Endothelial cell of umbilical vein (primary cell): ENCODE results near the gene CTSK. TPM values are rescaled to one million over a fixed set of nuclear protein-coding genes. Genes with fewer than 3 reads are reported as not detected.
"Not testable (repeated sequence)": the region's sequence is repeated elsewhere in the genome, so short reads cannot be mapped to it uniquely, and the experiment has no call there.

Experiments used
- BruUV-seq: library from RNA; stranded (reverse); fragments of 400-500 nt; replicated peaks from 2 replicates; lab custom pipeline; 2021; lab: Mats Ljungman, UMichigan
- CTCF ChIA-PET: fragments of 300-600, 350-600 bp; sonication (Branson Sonifier 250); formaldehyde crosslinking; loops from one replicate; lab custom pipeline; 2021; ENCODE audit warnings: antibody characterized with exemption, inconsistent platforms; lab: Charles Lee
- POLR2A ChIA-PET: fragments of 300-600, 350-600 bp; sonication (Branson Sonifier 250); formaldehyde crosslinking; loops from one replicate; lab custom pipeline; 2021; ENCODE audit warnings: antibody characterized with exemption, inconsistent platforms; lab: Charles Lee
- DNase-seq: peaks from one replicate; pipeline ENCODE4 v3.0.0-alpha.2; 2011; ENCODE audit warnings: low read depth, low spot score
- FAIRE-seq: peaks from 2 replicates; lab custom pipeline; 2011; peaks lifted over from hg19 to GRCh38; lab: Jason Lieb, UNC
- H2AFZ ChIP-seq: 2 replicates; pipeline ENCODE4 v1.6.0; 2012; ENCODE audit warnings: low read depth, low read length, control low read depth, inconsistent platforms
- H3K27ac ChIP-seq: 2 replicates; pipeline ENCODE4 v1.5.1; 2011; ENCODE audit warnings: low read depth, mild to moderate bottlenecking, control low read depth, low read length, moderate library complexity; ENCODE audit not compliant: insufficient read depth
- H3K27me3 ChIP-seq, 2 experiments: 2 replicates each; pipeline versions ENCODE4 v1.6.0 to v1.6.1; 2011; ENCODE audit warnings: low read length in 2 of 2, mixed read lengths in 1 of 2; ENCODE audit not compliant: control insufficient read depth in 2 of 2, insufficient read depth in 2 of 2
- H3K36me3 ChIP-seq, 2 experiments: 2 replicates in 1 of 2; 3 replicates in 1 of 2; pipeline ENCODE4 v1.5.1; 2011; ENCODE audit warnings: low read length in 2 of 2, mild to moderate bottlenecking in 1 of 2, moderate library complexity in 1 of 2; ENCODE audit not compliant: control insufficient read depth in 2 of 2, insufficient read depth in 2 of 2; ENCODE audit errors: extremely low read depth in 1 of 2
- H3K4me1 ChIP-seq: 3 replicates; pipeline ENCODE4 v1.5.1; 2011; ENCODE audit warnings: mild to moderate bottlenecking, low read length; ENCODE audit not compliant: control insufficient read depth, insufficient read depth; ENCODE audit errors: extremely low read depth
- H3K4me2 ChIP-seq: 2 replicates; pipeline ENCODE4 v1.6.1; 2011; ENCODE audit warnings: low read length, control low read depth, mixed read lengths; ENCODE audit not compliant: insufficient read depth
- H3K4me3 ChIP-seq, 3 experiments: fragments of 200-600 bp in 1 of 3; sonication (generic), shearing (Covaris generic) in 1 of 3; replicated peaks in 1 of 3; 2 replicates each; pipeline ENCODE4 v1.5.1; 2011 to 2016; ENCODE audit warnings: control low read depth in 3 of 3, low read length in 3 of 3, mild to moderate bottlenecking in 2 of 3, inconsistent platforms in 1 of 3, low read depth in 1 of 3, moderate library complexity in 1 of 3; ENCODE audit not compliant: insufficient read depth in 1 of 3
- H3K79me2 ChIP-seq: 2 replicates; pipeline ENCODE4 v1.6.0; 2012; ENCODE audit warnings: low read length, inconsistent platforms; ENCODE audit not compliant: control insufficient read depth, insufficient read depth
- H3K9ac ChIP-seq: replicated peaks from 2 replicates; pipeline ENCODE3; 2011; ENCODE audit warnings: low read length, control low read depth; ENCODE audit not compliant: insufficient read depth; ENCODE audit errors: extremely low read depth
- H3K9me1 ChIP-seq: replicated peaks from 3 replicates; pipeline ENCODE4 v1.6.0; 2011; ENCODE audit warnings: mild to moderate bottlenecking, low read length; ENCODE audit not compliant: control insufficient read depth, insufficient read depth; ENCODE audit errors: extremely low read depth
- H3K9me3 ChIP-seq: replicated peaks from 2 replicates; pipeline ENCODE4 v1.5.1; 2012; ENCODE audit warnings: low read length, inconsistent platforms; ENCODE audit not compliant: control insufficient read depth, insufficient read depth
- H4K20me1 ChIP-seq: replicated peaks from 2 replicates; pipeline ENCODE3; 2011; ENCODE audit warnings: mild to moderate bottlenecking, low read length; ENCODE audit not compliant: control insufficient read depth, insufficient read depth; ENCODE audit errors: extremely low read depth
- EZH2 ChIP-seq: IDR thresholded peaks from 2 replicates; pipeline ENCODE4 v1.6.1; 2012; ENCODE audit warnings: borderline replicate concordance, low read depth, mild to moderate bottlenecking, moderate library complexity, low read length, inconsistent platforms; ENCODE audit not compliant: severe bottlenecking
- FOS ChIP-seq: IDR thresholded peaks from 2 replicates; pipeline ENCODE4 v1.6.1; 2011; ENCODE audit warnings: mild to moderate bottlenecking, low read length, moderate library complexity, borderline replicate concordance; ENCODE audit not compliant: insufficient read depth
- GATA2 ChIP-seq: IDR thresholded peaks from 2 replicates; pipeline ENCODE4 v1.7.0; 2011; ENCODE audit warnings: low read depth, mild to moderate bottlenecking, moderate library complexity, mixed read lengths, low read length; ENCODE audit not compliant: insufficient read length, insufficient read depth
- JUN ChIP-seq: IDR thresholded peaks from 2 replicates; pipeline ENCODE4 v1.6.1; 2011; ENCODE audit warnings: borderline replicate concordance, low read depth; ENCODE audit not compliant: insufficient read length, insufficient read depth
- MYC ChIP-seq: IDR thresholded peaks from one replicate; pipeline ENCODE4 v1.6.1; 2011; ENCODE audit warnings: mild to moderate bottlenecking, low read depth, low read length
- POLR2A ChIP-seq: IDR thresholded peaks from 2 replicates; pipeline ENCODE4 v1.6.1; 2012; ENCODE audit warnings: low read depth, mild to moderate bottlenecking, control low read depth, low read length
- POLR2AphosphoS5 ChIP-seq: IDR thresholded peaks from 2 replicates; pipeline ENCODE4 v1.6.1; 2012; ENCODE audit warnings: low read depth, mild to moderate bottlenecking, control low read depth, low read length, moderate library complexity; ENCODE audit not compliant: insufficient read depth
- dilution Hi-C: fragments of 300-500 bp; cut with MboI; formaldehyde crosslinking; loops from one replicate; pipeline ENCODE4 v1.15.0; 2019; ENCODE audit warnings: low sequenced_read_pairs; ENCODE audit not compliant: extremely low pct_ligation_motif_present
- intact Hi-C: fragments of 100-400 bp; cut with micrococcal nuclease; formaldehyde crosslinking; loops from one replicate; pipeline ENCODE4 v1.10.0; 2022
- polyA plus RNA-seq, 4 experiments: library from polyadenylated mRNA; depleted of rRNA in 3 of 4; stranded (reverse) in 3 of 4; unstranded in 1 of 4; fragments of >200 nt; gene quantifications; 2 replicates each; pipeline versions ENCODE4 v1.2.1 to v1.2.3, GENCODE V29; 2011 to 2012; ENCODE audit warnings: missing spikeins in 1 of 4
- total RNA-seq: library from RNA; stranded (reverse); gene quantifications from 2 replicates; pipeline ENCODE4 v1.2.3, GENCODE V29; 2021
- TF ChIP-seq, protein P1 (sequence below): IDR thresholded peaks from 2 replicates; pipeline ENCODE4 v1.6.1; 2011; ENCODE audit not compliant: insufficient read depth, insufficient read length
- TF ChIP-seq, protein P2 (sequence below), 2 donors: IDR thresholded peaks; 1 replicate in 1 of 2; 2 replicates in 1 of 2; pipeline ENCODE4 v1.5.1; 2011; ENCODE audit warnings: low read length in 2 of 2, mild to moderate bottlenecking in 2 of 2, moderate library complexity in 2 of 2, control low read depth in 1 of 2, inconsistent platforms in 1 of 2, low read depth in 1 of 2; ENCODE audit not compliant: insufficient read depth in 1 of 2; ENCODE audit errors: extremely low read depth in 1 of 2

CTSK gene
- total and polyA plus RNA-seq, 2 donors (not counting 3 experiments of a cell fraction or from before 2014, with no cell fraction given): 18.5 to 45.6 TPM

DNA sequence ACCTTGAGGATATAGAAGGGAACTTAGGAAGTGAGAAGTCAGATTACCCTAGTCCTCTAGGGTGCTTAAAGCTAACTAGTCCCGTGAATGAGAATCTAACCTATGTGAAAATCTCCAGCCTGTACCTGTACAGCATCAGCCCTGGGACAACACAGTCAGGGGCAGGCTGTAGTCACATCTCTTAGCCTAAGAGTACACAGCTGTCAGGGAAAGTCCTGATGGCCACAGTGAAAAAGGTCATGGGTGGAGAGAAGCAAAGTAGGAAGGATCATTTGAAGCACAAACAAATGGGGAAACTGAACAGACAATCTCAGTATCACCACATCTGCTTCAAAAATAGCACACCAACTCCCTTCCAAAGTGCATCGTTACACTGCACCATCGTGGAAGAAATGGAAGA lies 11.7 kb downstream of the CTSK start:
- Histone ChIP-seq H3K9ac (no peak overlapping the region), H3K9me1 (no peaks in the 10 kb centered on the region), H4K20me1 (no peaks in the 10 kb centered on the region), H3K4me3 (no peak overlapping the region), H3K4me2 (no peak overlapping the region), H2AFZ (no peak overlapping the region), H3K27ac (no peak overlapping the region), H3K36me3 (peaks cover 0 to 2% of the 10 kb centered on the region in 2 experiments), H3K9me3 (no peaks in the 10 kb centered on the region), H3K4me1 (no peaks in the 10 kb centered on the region), H3K27me3 (no peaks in the 10 kb centered on the region), H3K79me2 (no peaks in the 10 kb centered on the region)
- TF ChIP-seq, protein P1, sequence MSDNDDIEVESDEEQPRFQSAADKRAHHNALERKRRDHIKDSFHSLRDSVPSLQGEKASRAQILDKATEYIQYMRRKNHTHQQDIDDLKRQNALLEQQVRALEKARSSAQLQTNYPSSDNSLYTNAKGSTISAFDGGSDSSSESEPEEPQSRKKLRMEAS: no peak
- TF ChIP-seq EZH2: no peak
- TF ChIP-seq JUN: no peak
- no peak for TF ChIP-seq POLR2A
- no peak for TF ChIP-seq FOS
- no peak for TF ChIP-seq MYC
- TF ChIP-seq GATA2: no peak
- no peak for TF ChIP-seq POLR2AphosphoS5
- TF ChIP-seq, protein P2, sequence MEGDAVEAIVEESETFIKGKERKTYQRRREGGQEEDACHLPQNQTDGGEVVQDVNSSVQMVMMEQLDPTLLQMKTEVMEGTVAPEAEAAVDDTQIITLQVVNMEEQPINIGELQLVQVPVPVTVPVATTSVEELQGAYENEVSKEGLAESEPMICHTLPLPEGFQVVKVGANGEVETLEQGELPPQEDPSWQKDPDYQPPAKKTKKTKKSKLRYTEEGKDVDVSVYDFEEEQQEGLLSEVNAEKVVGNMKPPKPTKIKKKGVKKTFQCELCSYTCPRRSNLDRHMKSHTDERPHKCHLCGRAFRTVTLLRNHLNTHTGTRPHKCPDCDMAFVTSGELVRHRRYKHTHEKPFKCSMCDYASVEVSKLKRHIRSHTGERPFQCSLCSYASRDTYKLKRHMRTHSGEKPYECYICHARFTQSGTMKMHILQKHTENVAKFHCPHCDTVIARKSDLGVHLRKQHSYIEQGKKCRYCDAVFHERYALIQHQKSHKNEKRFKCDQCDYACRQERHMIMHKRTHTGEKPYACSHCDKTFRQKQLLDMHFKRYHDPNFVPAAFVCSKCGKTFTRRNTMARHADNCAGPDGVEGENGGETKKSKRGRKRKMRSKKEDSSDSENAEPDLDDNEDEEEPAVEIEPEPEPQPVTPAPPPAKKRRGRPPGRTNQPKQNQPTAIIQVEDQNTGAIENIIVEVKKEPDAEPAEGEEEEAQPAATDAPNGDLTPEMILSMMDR (IDR thresholded peaks at IDR 0.05; ENCODE audit: extremely low read depth in 1 of 2, insufficient read depth in 1 of 2, low read depth in 1 of 2, low read length in 2 of 2): no peak
- DNase-seq (no peak), FAIRE-seq (no peak)
- ChIA-PET CTCF (interaction anchor here (1.2 kb wide), 1 partner anchor 10 kb away, joined by 5 read pairs; no protein-coding TSS in a partner anchor), POLR2A (no interaction called here)
- dilution Hi-C loops (no loop called here), intact Hi-C loops (no loop called here)
- BruUV-seq: no TSS peak

DNA sequence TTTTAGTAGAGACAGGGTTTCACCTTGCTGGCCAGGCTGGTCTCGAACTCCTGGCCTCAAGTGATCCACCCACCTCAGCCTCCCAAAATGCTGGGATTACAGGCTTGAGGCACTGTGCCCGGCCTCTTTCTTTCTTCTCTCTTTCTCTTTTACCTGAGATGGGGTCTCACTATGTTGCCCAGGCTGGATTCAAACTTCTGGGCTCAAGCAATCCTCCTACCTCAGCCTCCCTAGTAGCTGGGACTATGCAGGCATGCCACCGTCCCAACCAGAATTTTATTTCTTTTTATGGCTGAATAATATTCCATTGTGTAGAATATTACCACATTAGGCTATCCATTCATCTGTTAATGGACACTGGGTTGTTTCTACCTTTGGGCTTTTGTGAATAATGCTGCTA lies 14.3 kb downstream of the CTSK start:
- H4K20me1 ChIP-seq, H3K36me3 ChIP-seq, intact Hi-C loops, H3K27me3 ChIP-seq, H3K4me1 ChIP-seq, H3K9ac ChIP-seq, BruUV-seq, H3K27ac ChIP-seq, H3K9me3 ChIP-seq, CTCF ChIA-PET, H3K4me2 ChIP-seq, H3K4me3 ChIP-seq, H3K79me2 ChIP-seq, DNase-seq, FAIRE-seq, H3K9me1 ChIP-seq, dilution Hi-C loops, POLR2A ChIA-PET, H2AFZ ChIP-seq: not testable (repeated sequence)
